ENCODE measurements around the gene CAPZA1.

The CAPZA1 gene

GRCh38 chr1:112676543-112676942 is 56.9 kb downstream of the CAPZA1 start:
- DNase-seq (ENCODE audit: low read depth in 2 of 2) = no peak

- no peak for DNase-seq (ENCODE audit: low read depth in 2 of 2)
Measured at GRCh38 chr1:112677501-112677900, 57.9 kb downstream of the CAPZA1 start.

- DNase-seq (ENCODE audit: low read depth in 2 of 2) = no peak
Measured at GRCh38 chr1:112678605-112679004, 59.0 kb downstream of the CAPZA1 start.

- DNase-seq (ENCODE audit: low read depth in 2 of 2) = no peak
Measured at GRCh38 chr1:112685913-112686312, 66.3 kb downstream of the CAPZA1 start.

- no peak for DNase-seq (ENCODE audit: low read depth in 2 of 2)
Measured at GRCh38 chr1:112686417-112686816, 66.8 kb downstream of the CAPZA1 start.

- no peak for DNase-seq (ENCODE audit: low read depth in 2 of 2)
Measured at GRCh38 chr1:112686835-112687234, 67.2 kb downstream of the CAPZA1 start.

- DNase-seq (ENCODE audit: low read depth in 2 of 2) = no peak
Measured at GRCh38 chr1:112687361-112687760, 67.7 kb downstream of the CAPZA1 start.

GRCh38 chr1:112687785-112688496 is 68.3 kb downstream of the CAPZA1 start:
- no peak for DNase-seq (ENCODE audit: low read depth in 2 of 2)

- no peak for DNase-seq (ENCODE audit: low read depth in 2 of 2)
Measured at GRCh38 chr1:112688781-112689193, 69.2 kb downstream of the CAPZA1 start.

GRCh38 chr1:112689196-112689841 is 69.7 kb downstream of the CAPZA1 start:
- no peak for DNase-seq (ENCODE audit: low read depth in 2 of 2)

GRCh38 chr1:112689842-112690237 is 70.2 kb downstream of the CAPZA1 start:
- DNase-seq (ENCODE audit: low read depth in 2 of 2) = no peak

GRCh38 chr1:112692681-112693080 is 73.0 kb downstream of the CAPZA1 start:
- DNase-seq (ENCODE audit: low read depth in 2 of 2) = no peak

GRCh38 chr1:112693821-112694220 is 74.2 kb downstream of the CAPZA1 start:
- no peak for DNase-seq (ENCODE audit: low read depth in 2 of 2)

GRCh38 chr1:112694363-112694929 is 74.8 kb downstream of the CAPZA1 start:
- no peak for DNase-seq (ENCODE audit: low read depth in 2 of 2)

GRCh38 chr1:112695276-112695675 is 75.6 kb downstream of the CAPZA1 start:
- DNase-seq (ENCODE audit: low read depth in 2 of 2) = no peak

- no peak for DNase-seq (ENCODE audit: low read depth in 2 of 2)
Measured at GRCh38 chr1:112696578-112697314, 77.1 kb downstream of the CAPZA1 start.

- no peak for DNase-seq (ENCODE audit: low read depth in 2 of 2)
Measured at GRCh38 chr1:112697781-112698201, 78.2 kb downstream of the CAPZA1 start.

- DNase-seq (ENCODE audit: low read depth in 2 of 2) = no peak
Measured at GRCh38 chr1:112698366-112699310, 79.0 kb downstream of the CAPZA1 start.

GRCh38 chr1:112699425-112700144 is 80.0 kb downstream of the CAPZA1 start:
- no peak for DNase-seq (ENCODE audit: low read depth in 2 of 2)
